ENCODE measurements around the gene PFKFB3.
"Not testable (repeated sequence)": the region's sequence is repeated elsewhere in the genome, so short reads cannot be mapped to it uniquely, and the experiment has no call there.

The PFKFB3 gene

GRCh38 chr10:6221971-6222751 lies 19.4 kb downstream of the PFKFB3 start:
- DNase-seq, result no peak

DNA sequence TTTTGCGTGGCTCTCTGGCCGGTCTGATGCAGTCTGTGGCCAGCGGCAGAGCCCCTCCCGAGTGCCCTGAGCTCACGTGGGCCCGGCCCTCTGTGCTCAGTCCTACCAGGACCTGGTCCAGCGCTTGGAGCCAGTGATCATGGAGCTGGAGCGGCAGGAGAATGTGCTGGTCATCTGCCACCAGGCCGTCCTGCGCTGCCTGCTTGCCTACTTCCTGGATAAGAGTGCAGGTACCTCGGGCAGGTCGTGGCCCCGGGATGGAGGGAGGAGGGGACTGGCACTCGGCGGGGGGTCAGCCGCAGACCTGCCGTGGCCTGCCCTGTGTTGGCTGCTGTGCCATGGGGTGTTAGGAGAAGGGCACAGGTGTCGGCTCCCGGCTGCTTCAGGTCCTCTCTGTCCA lies 20.0 kb downstream of the PFKFB3 start:
- no peak for DNase-seq

DNA sequence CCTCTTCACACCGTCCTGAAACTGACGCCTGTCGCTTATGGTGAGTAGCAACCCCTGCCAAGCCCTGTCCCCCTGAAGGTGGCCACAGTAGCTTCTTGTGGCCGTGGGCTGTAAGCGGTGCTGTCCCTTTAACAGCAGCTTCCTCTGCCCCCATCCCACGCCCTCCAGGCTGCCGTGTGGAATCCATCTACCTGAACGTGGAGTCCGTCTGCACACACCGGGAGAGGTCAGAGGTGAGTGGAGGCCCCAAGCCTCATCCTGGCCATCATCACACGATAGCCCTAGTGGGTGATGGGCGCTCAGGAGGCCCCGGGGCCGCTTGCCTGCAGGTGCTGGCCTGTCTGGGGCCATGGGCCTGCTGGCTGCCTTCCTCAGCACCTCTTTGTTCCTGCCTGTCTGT lies 21.2 kb downstream of the PFKFB3 start:
- DNase-seq, result no peak

GRCh38 chr10:6224781-6225180 lies 22.0 kb downstream of the PFKFB3 start:
- DNase-seq, result no peak

- no peak for DNase-seq
Observed at GRCh38 chr10:6225263-6225814, 22.6 kb downstream of the PFKFB3 start.

- DNase-seq, result no peak
Observed at GRCh38 chr10:6226216-6226615, 23.5 kb downstream of the PFKFB3 start.

GRCh38 chr10:6227346-6227745 lies 24.6 kb downstream of the PFKFB3 start:
- no peak for DNase-seq

GRCh38 chr10:6228010-6228511 lies 25.3 kb downstream of the PFKFB3 start:
- DNase-seq, result no peak

GRCh38 chr10:6228647-6229046 lies 25.9 kb downstream of the PFKFB3 start:
- DNase-seq, result peak; percentile 17

GRCh38 chr10:6229290-6229689 lies 26.6 kb downstream of the PFKFB3 start:
- peak; percentile 15 for DNase-seq

DNA sequence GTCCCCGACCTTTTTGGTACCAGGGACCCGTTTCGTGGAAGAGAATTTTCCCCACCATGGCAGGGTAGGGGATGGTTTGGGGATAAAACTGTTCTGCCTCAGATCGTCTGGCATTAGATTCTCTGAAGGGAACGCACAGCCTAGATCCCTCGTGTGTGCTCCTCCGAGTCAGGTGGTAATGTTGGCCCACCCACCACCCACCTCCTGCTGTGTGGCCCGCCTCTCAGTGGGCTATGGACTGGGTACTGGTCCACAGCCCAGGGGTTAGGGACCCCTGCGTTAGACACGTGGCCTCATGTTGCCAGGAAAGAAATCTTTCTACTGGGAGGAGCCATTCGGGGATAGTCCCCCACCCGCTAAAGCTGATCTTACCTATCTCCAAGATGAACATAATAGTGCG lies 27.0 kb downstream of the PFKFB3 start:
- peak; percentile 5 for DNase-seq

GRCh38 chr10:6230315-6230714 lies 27.6 kb downstream of the PFKFB3 start:
- no peak for DNase-seq

DNA sequence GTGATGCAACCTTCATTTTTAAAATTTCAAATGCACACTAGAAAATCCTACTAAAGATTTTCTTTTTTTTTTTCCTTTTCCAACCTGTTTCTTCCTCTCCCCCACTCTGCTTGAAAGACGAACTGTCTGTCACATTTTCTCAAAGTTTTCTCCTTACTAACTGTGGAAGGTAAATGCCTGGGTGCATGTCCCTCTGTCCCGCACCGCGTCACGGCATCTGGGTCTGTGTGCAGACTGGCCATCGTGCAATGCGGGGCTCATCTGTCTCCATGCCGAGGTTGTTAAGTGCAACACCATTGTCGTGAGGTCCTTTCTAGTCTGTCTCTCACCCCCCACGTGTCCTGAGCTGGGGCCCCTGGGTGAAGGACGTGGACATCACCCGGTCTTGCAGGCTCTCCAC lies 28.4 kb downstream of the PFKFB3 start:
- no peak for DNase-seq

GRCh38 chr10:6231730-6232129 lies 29.0 kb downstream of the PFKFB3 start:
- DNase-seq, result no peak

GRCh38 chr10:6232225-6232807 lies 29.6 kb downstream of the PFKFB3 start:
- DNase-seq, result peak; percentile 18

DNA sequence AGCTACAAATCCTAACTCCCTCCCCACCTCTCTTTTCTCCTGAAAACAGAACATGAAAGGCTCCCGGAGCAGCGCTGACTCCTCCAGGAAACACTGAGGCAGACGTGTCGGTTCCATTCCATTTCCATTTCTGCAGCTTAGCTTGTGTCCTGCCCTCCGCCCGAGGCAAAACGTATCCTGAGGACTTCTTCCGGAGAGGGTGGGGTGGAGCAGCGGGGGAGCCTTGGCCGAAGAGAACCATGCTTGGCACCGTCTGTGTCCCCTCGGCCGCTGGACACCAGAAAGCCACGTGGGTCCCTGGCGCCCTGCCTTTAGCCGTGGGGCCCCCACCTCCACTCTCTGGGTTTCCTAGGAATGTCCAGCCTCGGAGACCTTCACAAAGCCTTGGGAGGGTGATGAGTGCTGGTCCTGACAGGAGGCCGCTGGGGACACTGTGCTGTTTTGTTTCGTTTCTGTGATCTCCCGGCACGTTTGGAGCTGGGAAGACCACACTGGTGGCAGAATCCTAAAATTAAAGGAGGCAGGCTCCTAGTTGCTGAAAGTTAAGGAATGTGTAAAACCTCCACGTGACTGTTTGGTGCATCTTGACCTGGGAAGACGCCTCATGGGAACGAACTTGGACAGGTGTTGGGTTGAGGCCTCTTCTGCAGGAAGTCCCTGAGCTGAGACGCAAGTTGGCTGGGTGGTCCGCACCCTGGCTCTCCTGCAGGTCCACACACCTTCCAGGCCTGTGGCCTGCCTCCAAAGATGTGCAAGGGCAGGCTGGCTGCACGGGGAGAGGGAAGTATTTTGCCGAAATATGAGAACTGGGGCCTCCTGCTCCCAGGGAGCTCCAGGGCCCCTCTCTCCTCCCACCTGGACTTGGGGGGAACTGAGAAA lies 30.4 kb downstream of the PFKFB3 start:
- DNase-seq, result peak; percentile 41

- DNase-seq, result no peak
Observed at GRCh38 chr10:6233725-6234277, 31.1 kb downstream of the PFKFB3 start.

GRCh38 chr10:6234371-6234770 lies 31.6 kb downstream of the PFKFB3 start:
- DNase-seq, result no peak

DNA sequence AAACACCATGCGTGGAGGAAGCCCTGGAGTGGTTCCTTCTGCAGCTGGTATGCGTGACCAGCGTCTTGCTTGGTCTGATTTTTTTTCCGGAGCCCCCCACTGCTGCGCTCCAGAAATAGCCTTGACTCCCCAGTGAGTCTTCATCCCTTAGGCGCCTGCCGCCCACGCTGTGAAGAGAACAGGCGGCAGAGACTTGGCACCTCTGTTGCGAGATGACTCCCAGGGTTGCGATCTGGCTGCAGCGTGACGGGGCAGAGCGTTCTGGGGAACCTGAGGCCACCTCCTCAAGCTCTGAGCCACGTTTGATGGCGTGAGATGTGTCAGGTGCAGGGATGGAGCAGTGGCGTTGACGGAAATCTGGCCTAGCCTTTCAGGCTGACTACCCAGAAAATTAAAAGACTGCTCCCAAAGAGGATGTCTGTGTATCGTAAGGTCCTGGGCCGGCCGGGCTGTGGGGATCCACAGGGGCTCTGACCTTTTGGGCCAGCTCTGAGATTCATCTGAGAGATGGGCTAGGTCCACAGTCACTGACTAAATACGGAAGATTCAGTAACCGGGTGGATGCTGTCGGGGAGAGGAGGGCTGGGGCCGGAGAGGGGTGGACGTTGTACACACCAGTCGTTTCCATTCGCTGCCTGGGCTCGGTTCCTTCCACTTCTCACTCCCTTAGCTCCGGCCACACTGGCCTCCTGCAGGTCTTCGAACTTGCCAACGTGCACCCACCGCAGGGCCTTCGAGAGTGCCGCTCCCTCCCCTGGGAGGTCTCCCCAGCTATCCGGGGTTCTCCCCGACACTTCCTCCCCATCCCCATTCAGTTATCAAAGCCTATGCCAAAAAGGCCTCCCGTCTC lies 33.8 kb downstream of the PFKFB3 start:
- no peak for DNase-seq

DNA sequence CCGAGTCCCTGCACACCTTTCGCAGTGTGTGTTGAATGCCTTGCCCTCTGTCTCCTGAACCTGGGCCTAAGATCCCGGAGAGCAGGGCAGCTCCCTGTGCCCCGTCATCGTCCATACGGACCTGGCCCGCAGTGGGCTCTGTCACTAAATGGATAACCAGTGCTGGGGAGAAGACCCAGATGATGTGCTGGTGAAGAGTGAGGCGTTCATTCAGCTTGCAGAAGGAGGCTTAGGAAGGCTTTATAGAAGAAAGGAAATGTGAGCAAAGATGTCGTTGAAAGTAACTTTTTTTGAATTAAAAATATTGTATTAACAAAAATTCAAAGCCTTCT lies 34.4 kb downstream of the PFKFB3 start:
- no peak for DNase-seq

GRCh38 chr10:6238587-6239212 lies 36.0 kb downstream of the PFKFB3 start:
- DNase-seq, result not testable (repeated sequence)
